GM19468 (cell line): ENCODE results near the gene NOS1.
"Not testable (repeated sequence)": the region's sequence is repeated elsewhere in the genome, so short reads cannot be mapped to it uniquely, and the experiment has no call there.

ENCODE experiments used
- ATAC-seq: cut with Tn5 transposase; IDR thresholded peaks from one replicate; pipeline ENCODE4 v1.9.1; 2021; ENCODE audit warnings: mild to moderate bottlenecking, moderate library complexity, moderate number of reproducible peaks; ENCODE audit not compliant: unreplicated experiment; ENCODE audit errors: extremely low read depth

NOS1 gene

DNA sequence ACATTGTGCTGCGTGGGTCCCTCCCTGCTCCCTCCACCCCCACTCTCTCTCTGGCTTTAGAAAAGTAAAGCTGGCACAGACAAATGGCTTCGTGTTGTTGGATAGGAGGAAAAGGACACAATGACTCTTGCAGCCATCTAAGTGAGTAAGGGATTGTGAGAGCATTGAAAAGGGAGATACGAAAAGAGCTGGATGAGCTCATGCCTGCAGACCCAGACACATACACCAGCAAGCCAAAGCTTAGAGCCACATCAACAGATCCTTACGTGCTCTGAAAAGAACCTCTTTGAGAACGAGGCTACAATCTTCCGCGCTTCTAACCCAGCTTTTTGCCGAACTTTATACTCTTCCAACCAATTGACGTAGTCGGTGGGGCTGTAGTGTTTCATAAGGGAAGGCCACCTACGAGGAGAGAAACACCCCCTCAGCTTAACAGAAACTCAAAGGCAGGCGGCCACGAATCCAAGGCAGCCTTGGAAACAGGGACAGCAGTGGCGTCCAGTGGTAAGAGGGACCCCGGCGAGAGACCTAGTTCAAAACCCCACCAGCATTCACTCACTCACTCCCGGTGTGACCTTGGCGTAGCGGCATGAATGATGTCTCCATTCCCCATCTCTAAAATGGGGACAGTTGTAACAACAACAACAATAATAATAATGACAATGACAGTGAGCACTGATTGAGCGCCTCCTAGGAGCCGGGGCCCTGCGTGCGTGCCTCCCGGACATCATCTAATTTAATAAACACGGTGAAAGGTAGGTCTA lies 172.3 kb downstream of the NOS1 start:
- no peak for ATAC-seq

GRCh38 chr12:117188121-117188665 lies 173.2 kb downstream of the NOS1 start:
- ATAC-seq: no peak

DNA sequence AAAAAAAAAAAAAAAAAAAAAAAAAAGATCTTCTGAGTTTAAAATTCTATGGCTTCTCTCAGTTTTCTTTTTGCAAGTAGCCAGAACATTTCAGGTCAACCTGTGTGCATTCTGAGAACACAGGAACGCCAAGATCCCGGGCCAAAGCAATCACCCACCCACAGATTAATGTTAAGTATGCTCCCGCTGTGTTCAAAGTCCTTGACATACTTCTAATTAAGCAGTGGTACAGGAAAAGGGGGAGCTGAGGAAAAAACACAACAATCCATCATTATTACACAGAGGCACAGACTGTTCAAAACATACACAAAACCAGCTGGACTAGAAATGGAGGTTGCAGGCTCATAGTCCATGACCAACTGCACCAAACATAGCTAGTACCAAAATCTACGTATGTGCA lies 174.0 kb downstream of the NOS1 start:
- no peak for ATAC-seq

DNA sequence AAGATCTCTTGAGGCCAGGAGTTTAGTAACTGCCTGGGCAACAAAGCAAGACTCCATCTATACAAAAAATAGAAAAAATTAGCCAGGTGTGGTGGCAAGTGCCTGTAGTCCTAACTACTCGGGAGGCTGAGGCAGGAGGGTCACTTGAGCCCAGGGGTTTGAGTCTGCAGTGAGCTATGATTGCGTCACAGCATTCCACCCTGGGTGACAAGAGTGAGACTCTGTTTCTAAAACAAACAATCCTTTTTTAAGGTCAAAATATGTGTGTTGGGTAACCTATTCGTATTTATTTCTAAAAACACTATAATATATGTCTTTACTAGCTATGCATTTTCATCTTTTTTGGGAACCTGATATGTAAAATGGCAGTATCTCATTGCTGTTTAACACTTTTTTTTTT lies 178.6 kb downstream of the NOS1 start:
- no peak for ATAC-seq

DNA sequence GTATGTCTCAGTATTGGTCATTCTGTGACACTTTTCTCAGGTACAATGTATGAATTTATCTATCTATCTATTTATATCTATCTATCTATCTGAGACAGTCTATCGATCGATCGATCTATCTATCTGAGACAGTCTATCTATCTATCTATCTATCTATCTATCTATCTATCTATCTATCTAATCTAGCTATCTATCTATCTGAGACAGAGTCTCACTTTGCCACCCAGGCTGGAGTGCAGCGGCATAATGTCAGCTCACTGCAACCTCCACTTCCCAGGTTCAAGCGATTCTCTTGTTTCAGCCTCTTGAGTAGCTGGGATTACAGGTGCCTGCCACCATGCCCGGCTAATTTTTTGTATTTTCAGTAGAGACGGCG lies 180.0 kb downstream of the NOS1 start:
- not testable (repeated sequence) for ATAC-seq

- ATAC-seq: no peak
Measured at GRCh38 chr12:117180758-117181467, 180.5 kb downstream of the NOS1 start.

- no peak for ATAC-seq
Measured at GRCh38 chr12:117178745-117179144, 182.7 kb downstream of the NOS1 start.

DNA sequence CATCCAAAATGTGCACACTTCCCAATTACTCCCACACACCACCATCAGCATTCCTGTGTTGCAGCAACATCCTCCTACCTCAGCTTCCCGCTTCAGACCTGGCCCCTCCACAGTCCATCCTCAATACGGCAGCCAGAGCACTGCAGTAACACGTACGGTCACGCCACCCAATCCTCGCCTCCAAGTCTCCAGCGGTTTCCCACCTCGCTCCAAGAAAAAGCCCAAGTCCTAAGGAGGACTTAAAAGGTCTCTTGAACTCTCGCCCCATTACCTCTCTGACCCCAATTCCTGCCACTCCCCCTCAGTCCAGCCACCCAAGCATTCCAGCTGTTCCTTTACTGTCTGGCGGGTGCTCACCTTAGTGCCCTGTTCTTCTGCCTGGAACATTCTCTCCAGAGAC lies 183.1 kb downstream of the NOS1 start:
- ATAC-seq: no peak

GRCh38 chr12:117172168-117172567 lies 189.3 kb downstream of the NOS1 start:
- no peak for ATAC-seq

GRCh38 chr12:117171499-117172162 lies 189.8 kb downstream of the NOS1 start:
- no peak for ATAC-seq

DNA sequence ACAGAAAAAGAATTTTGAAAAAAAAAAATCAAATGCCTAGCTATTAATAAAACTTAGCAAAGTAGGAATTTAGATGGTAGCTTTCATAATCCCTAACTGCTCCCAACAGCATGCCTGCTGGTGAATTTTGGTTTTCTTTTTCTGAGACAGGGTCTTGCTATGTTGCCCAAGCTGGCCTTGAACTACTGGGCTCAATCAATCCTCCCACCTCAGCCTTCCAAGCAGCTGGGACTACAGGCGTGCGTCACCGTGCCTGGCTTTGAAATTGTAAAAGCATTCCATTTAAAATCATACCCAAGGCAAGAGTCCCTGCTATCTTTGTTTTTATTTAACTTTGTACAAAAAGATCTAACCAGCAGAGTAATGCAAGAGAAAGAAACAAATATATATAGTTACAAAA lies 191.9 kb downstream of the NOS1 start:
- no peak for ATAC-seq

DNA sequence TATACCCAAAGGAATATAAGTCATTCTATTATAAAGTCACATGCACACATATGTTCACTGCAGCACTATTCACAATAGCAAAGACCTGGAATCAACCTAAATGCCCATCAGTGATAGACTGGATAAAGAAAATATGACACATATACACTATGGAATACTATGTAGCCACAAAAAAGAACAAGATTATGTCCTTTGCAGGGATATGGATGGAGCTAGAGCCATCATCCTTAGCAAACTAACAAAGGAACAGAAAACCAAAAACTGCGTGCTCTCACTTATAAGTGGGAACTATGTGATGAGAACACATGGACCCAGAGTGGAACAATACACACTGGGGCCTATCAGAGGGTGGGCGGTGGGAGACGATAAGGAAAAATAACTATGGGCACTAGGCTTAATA lies 192.4 kb downstream of the NOS1 start:
- no peak for ATAC-seq

- no peak for ATAC-seq
Measured at GRCh38 chr12:117167769-117168168, 193.7 kb downstream of the NOS1 start.

- no peak for ATAC-seq
Measured at GRCh38 chr12:117166107-117166506, 195.3 kb downstream of the NOS1 start.

DNA sequence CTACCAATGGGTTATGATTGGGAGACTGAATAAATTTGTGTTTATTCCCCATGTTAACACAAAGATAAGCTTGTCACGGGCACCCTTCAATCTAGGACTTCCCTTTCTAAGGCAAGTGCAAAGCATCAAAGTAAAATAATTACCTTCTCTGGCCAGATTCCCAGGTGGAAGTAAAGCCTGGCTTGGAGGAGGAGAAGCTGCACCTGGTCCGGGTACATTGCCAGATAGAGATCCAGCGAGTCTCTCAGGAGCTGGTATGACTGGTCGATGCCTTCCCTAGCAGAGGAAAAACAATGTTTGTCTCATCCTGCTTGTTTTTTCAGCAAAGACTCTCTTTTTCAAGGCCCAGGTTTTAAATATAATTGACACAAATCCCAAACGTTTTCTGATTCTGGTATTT lies 196.1 kb downstream of the NOS1 start:
- ATAC-seq: no peak

DNA sequence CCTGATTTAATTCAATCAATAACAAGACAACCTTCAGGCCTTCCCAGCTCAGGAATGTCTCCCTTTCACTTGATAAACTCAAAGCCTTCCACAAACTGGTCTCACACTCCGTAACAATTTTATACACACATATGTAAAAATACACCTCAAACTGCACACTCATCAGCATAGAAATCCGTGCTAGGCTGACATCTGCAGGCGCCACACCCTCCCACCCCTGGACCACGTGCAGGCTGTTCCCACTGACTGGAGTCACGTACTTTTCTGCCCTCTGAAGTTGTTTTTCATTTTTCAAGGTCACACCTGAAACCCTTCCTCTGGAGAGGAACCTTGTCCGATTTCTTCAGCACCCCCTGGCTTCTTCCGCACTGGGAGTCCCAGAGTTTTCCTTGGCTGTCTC lies 198.8 kb downstream of the NOS1 start:
- no peak for ATAC-seq

GRCh38 chr12:117162167-117162539 lies 199.3 kb downstream of the NOS1 start:
- no peak for ATAC-seq

DNA sequence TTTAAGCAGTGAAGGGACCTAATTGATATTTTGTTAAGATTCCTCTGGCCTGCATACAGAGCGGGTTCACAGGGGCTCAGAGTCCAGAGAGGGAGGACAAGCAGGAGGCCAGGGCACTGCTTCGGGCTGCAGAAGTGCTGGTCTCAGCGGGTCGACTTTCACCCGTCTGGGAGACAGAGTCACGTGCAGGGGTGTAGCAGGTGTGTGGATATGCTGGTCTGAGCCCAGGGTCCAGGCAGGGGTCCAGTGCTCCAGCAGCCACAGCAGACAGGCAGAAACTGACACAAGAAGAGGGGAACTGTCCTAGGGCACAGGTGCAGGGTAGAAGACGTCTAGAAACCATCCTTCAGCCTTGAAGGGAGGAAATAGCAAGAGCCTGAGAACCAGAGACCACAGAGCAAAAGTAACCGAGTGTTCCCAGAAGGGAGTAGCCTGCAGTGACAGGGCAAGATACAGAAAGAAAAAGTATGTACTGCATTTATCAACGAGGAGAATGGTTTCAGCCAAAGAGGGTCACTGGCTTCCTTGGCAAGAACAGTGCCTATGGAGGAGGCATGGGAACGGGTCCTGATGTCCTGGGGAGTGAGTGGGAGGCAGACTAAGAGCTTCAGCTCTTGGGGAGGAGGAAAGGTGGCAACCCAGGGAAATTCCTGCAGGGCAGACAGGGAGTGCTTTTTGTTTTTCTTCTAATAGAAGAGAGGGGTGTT lies 199.8 kb downstream of the NOS1 start:
- ATAC-seq: no peak

GRCh38 chr12:117159674-117160073 lies 201.8 kb downstream of the NOS1 start:
- no peak for ATAC-seq

DNA sequence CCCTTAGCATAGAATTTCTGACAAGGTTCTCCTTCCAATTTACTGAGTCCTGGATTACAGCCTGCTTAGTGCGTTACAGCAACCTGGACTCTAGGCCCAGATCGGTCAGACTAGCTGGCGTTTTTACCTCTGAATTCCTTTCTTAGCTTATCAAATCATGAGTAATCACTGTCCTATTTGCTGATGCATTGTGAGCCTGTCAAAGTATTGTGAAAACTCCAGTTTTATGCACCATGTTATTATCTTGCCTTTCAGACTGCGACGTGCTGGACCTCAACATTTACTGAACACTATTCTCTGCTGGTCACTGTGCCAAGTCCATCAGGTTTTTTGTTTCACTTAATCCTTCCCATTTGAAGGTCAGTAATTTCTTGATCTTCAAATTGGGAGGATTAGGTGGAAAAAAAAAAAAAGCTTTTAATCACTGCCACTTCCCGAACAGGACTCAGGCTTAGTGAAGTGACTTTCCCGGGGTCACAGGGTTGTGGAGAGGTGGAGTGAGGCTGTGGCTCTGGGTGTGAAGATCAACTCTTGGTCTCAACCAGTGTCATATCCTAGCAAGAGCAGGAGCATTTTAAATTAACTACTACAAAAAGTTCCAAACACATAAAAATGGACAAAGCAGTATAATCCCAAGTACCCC lies 202.4 kb downstream of the NOS1 start:
- no peak for ATAC-seq
